K562 (cell line): ENCODE data around the gene UPF1. TPM values are rescaled to one million over a fixed set of nuclear protein-coding genes. Genes with fewer than 3 reads are reported as not detected.

Experiments
- ATAC-seq: fragments of 200-7000 bp; cut with Tn5 transposase; 3 replicates; pipeline ENCODE4 v1.9.1; 2020; ENCODE audit warnings: moderate library complexity
- BruUV-seq: library from RNA; stranded (reverse); fragments of 400-500 nt; replicated peaks from 2 replicates; lab custom pipeline; 2021; lab: Mats Ljungman, UMichigan
- CTCF ChIA-PET: fragments of 300-600 bp; formaldehyde crosslinking; extraction: SDS; loops from one replicate; lab custom pipeline; 2021; ENCODE audit warnings: low intra/inter-chr PET ratio; lab: Yijun Ruan, JAX
- POLR2A ChIA-PET: fragments of 300-600, 350-650 bp; sonication (Branson Sonifier 250); formaldehyde crosslinking; extraction: SDS; loops from one replicate; lab custom pipeline; 2021; ENCODE audit warnings: antibody characterized with exemption, inconsistent platforms; lab: Yijun Ruan, JAX
- DNase-seq, 4 experiments: peaks; one replicate each; pipeline versions ENCODE4 v3.0.0 to v3.0.0-alpha.2; 2011 to 2018; ENCODE audit warnings: low spot score in 3 of 4, mixed read lengths in 3 of 4; ENCODE audit errors: extremely low read depth in 1 of 4
- FAIRE-seq: peaks from 2 replicates; lab custom pipeline; 2011; peaks lifted over from hg19 to GRCh38; lab: Jason Lieb, UNC
- H2AFZ ChIP-seq: 2 replicates; pipeline ENCODE4 v1.6.0; 2011; ENCODE audit warnings: low read depth, low read length, control low read depth, inconsistent platforms
- H3K27ac ChIP-seq: fragments of 200-600 bp; 3 replicates; pipeline ENCODE4 v1.8.0; 2011; ENCODE audit warnings: low read depth, mild to moderate bottlenecking, control low read depth, inconsistent platforms, low read length, moderate library complexity, mixed read lengths; ENCODE audit errors: extremely low read depth
- H3K27me3 ChIP-seq, 2 experiments: fragments of 300-600 bp in 1 of 2; 2 replicates in 1 of 2; 3 replicates in 1 of 2; pipeline versions ENCODE4 v1.6.0 to v1.8.0; 2011; ENCODE audit warnings: inconsistent platforms in 2 of 2, low read length in 2 of 2, mild to moderate bottlenecking in 1 of 2, mixed read lengths in 1 of 2, moderate library complexity in 1 of 2; ENCODE audit not compliant: control insufficient read depth in 2 of 2, insufficient read depth in 2 of 2
- H3K36me3 ChIP-seq: fragments of 300-600 bp; 3 replicates; pipeline ENCODE4 v1.8.0; 2011; ENCODE audit warnings: mild to moderate bottlenecking, low read length, inconsistent platforms; ENCODE audit not compliant: control insufficient read depth, insufficient read depth
- H3K4me1 ChIP-seq, 2 experiments: fragments of 200-600 bp in 1 of 2; replicated peaks in 1 of 2; 2 replicates in 1 of 2; 3 replicates in 1 of 2; pipeline versions ENCODE4 v1.5.1 to v1.8.0; 2011; ENCODE audit warnings: inconsistent platforms in 2 of 2, low read length in 2 of 2, mild to moderate bottlenecking in 1 of 2, mixed read lengths in 1 of 2, moderate library complexity in 1 of 2; ENCODE audit not compliant: control insufficient read depth in 2 of 2, insufficient read depth in 2 of 2
- H3K4me2 ChIP-seq: 2 replicates; pipeline ENCODE4 v1.6.1; 2011; ENCODE audit warnings: low read length, control low read depth, inconsistent platforms, mixed read lengths; ENCODE audit not compliant: insufficient read depth
- H3K4me3 ChIP-seq: fragments of 200-600 bp; sonication (generic), shearing (Covaris generic); 2 replicates; pipeline ENCODE4 v1.5.1; 2016; ENCODE audit warnings: control low read depth, inconsistent platforms
- H3K79me2 ChIP-seq: fragments of 200-600 bp; 3 replicates; pipeline ENCODE4 v1.8.0; 2011; ENCODE audit warnings: low read length, inconsistent platforms; ENCODE audit not compliant: control insufficient read depth, insufficient read depth
- H3K9ac ChIP-seq, 2 experiments: 2 replicates each; pipeline versions ENCODE4 v1.6.0 to v1.6.1; 2011; ENCODE audit warnings: low read depth in 2 of 2, low read length in 2 of 2, control low read depth in 1 of 2, inconsistent platforms in 1 of 2, mild to moderate bottlenecking in 1 of 2, mixed read lengths in 1 of 2; ENCODE audit not compliant: insufficient read depth in 1 of 2
- H3K9me1 ChIP-seq: one replicate; pipeline ENCODE4 v1.6.0; 2011; ENCODE audit warnings: inconsistent platforms, mild to moderate bottlenecking, low read length, moderate library complexity; ENCODE audit not compliant: control insufficient read depth, insufficient read depth
- H3K9me3 ChIP-seq: replicated peaks from 2 replicates; pipeline ENCODE4 v1.5.1; 2011; ENCODE audit warnings: low read depth, low read length, inconsistent platforms; ENCODE audit not compliant: control insufficient read depth, insufficient read depth
- H4K20me1 ChIP-seq: replicated peaks from 2 replicates; pipeline ENCODE4 v1.6.1; 2011; ENCODE audit warnings: low read length, inconsistent platforms, mixed read lengths; ENCODE audit not compliant: control insufficient read depth, insufficient read depth
- ADNP ChIP-seq: fragments of 200-800 bp; sonication (Bioruptor generic); IDR thresholded peaks from 2 replicates; pipeline ENCODE4 v1.6.1; 2016; ENCODE audit warnings: missing genetic modification characterization, missing compliant biosample characterization
- BCOR ChIP-seq: fragments of 450-650 bp; IDR thresholded peaks from 2 replicates; pipeline ENCODE4 v1.6.1; 2016
- KDM1A ChIP-seq, 2 experiments: fragments of 450-650 bp; IDR thresholded peaks; 2 replicates each; pipeline ENCODE4 v1.6.1; 2016; ENCODE audit warnings: mild to moderate bottlenecking in 2 of 2
- MAFF ChIP-seq: IDR thresholded peaks from 2 replicates; pipeline ENCODE4 v1.6.1; 2012; ENCODE audit warnings: low read length, improper control_type of control experiment
- NEUROD1 ChIP-seq: fragments of 150-350 bp; IDR thresholded peaks from 2 replicates; pipeline ENCODE4 v1.6.1; 2014; ENCODE audit warnings: borderline replicate concordance, low read length, low read depth; ENCODE audit not compliant: partially characterized antibody
- PREB ChIP-seq: sonication (generic); formaldehyde crosslinking; IDR thresholded peaks from 2 replicates; pipeline ENCODE4 v1.8.1; 2023; ENCODE audit warnings: mild to moderate bottlenecking, missing genetic modification reagents
- RBM25 ChIP-seq: fragments of 200-400 bp; formaldehyde crosslinking; IDR thresholded peaks from 2 replicates; pipeline ENCODE4 v1.6.1; 2018; ENCODE audit warnings: low read length, low read depth, moderate library complexity; ENCODE audit not compliant: severe bottlenecking
- ZFP36 ChIP-seq: fragments of 150-350 bp; IDR thresholded peaks from 2 replicates; pipeline ENCODE4 v1.6.1; 2018; ENCODE audit warnings: low read length, low read depth; ENCODE audit not compliant: partially characterized antibody
- WGBS: fragments of 100-300 bp; shearing (Covaris generic); methylation state at CpG from one replicate; pipeline ENCODE4 v1.1.6; 2016; ENCODE audit warnings: low coverage, mixed read lengths; ENCODE audit not compliant: insufficient coverage; ENCODE audit errors: missing lambda C conversion rate; 5-methylcytosine and 5-hydroxymethylcytosine counted together
- in situ Hi-C: fragments of 300-500 bp; cut with MboI; formaldehyde crosslinking; loops from 4 replicates; pipeline ENCODE4 v1.15.0; 2018; ENCODE audit warnings: inconsistent platforms, mixed read lengths
- intact Hi-C: fragments of 100-400 bp; cut with micrococcal nuclease; formaldehyde crosslinking; loops from 2 replicates; pipeline ENCODE4 v1.14.2; 2022
- polyA plus RNA-seq, 8 experiments: library from polyadenylated mRNA; depleted of rRNA in 4 of 8; stranded (reverse) in 5 of 8; unstranded in 3 of 8; fragments of >200 nt; fragmentation: Nextera tagmentation in 2 of 8; fragmentation: Illumina TruSeq in 1 of 8; extraction: Ambion mirVana in 2 of 8; extraction: Trizol in 1 of 8; gene quantifications; 2 replicates each; pipeline versions ENCODE4 v1.2.1 to v1.2.3, GENCODE V29; 2011 to 2014; ENCODE audit warnings: inconsistent platforms in 1 of 8, missing spikeins in 1 of 8
- total RNA-seq, 7 experiments: library from RNA; depleted of rRNA in 6 of 7; stranded (reverse); fragments of >200 nt in 6 of 7; fragmentation: Illumina TruSeq in 2 of 7; extraction: Trizol in 2 of 7; gene quantifications; 2 replicates each; pipeline versions ENCODE4 v1.2.1 to v1.2.3, GENCODE V29; 2011 to 2021; ENCODE audit warnings: low replicate concordance in 1 of 7

The UPF1 gene
- total and polyA plus RNA-seq, 9 of the 15 experiments (the other 6 are each of a cell fraction or from before 2014, with no cell fraction given): 0.34 to 103 (median 27.9) TPM

- peaks cover 15% of the 10 kb centered on the region; the same call in 1 of the 2 replicates for H4K20me1 ChIP-seq
- no peaks in the 10 kb centered on the region for H3K9me3 ChIP-seq
- H2AFZ ChIP-seq: no peak overlapping the region
- no peaks in the 10 kb centered on the region for H3K79me2 ChIP-seq
- H3K4me2 ChIP-seq: no peak overlapping the region
- no peaks in the 10 kb centered on the region for H3K9me1 ChIP-seq
- no peak overlapping the region for H3K4me3 ChIP-seq
- no TSS peak for BruUV-seq
- TF ChIP-seq BCOR: peak; percentile 78
- TF ChIP-seq PREB (CRISPR knock-in tag): 0 out of 2 replicates have a peak, but pooled peaks have one; percentile 38
- TF ChIP-seq RBM25: peak; percentile 79
- TF ChIP-seq ADNP (tag): peak; percentile 78
- peak in 1 of 2 experiments; percentile 40; a peak in 1 of 4 replicates for TF ChIP-seq KDM1A (IDR thresholded peaks at IDR 0.05)
- peak; percentile 56 for TF ChIP-seq ZFP36
- TF ChIP-seq MAFF: no peak
- no peak for TF ChIP-seq NEUROD1
- intact Hi-C loops: no loop called here
- DNase-seq (no peak), FAIRE-seq (no peak), ATAC-seq (no peak)
- no peak overlapping the region for H3K9ac ChIP-seq
- peaks cover 0 to 35% of the 10 kb centered on the region in 2 experiments; a peak in 2 of 5 replicates for H3K4me1 ChIP-seq
- POLR2A ChIA-PET: interaction anchor here (0.6 kb wide), 1 partner anchor 38 kb away, joined by 4 read pairs; no protein-coding TSS in a partner anchor
- CTCF ChIA-PET: no interaction called here
- H3K36me3 ChIP-seq: no peaks in the 10 kb centered on the region
- in situ Hi-C loops: no loop called here
- peaks cover 12 to 38% of the 10 kb centered on the region in 2 experiments; a peak in 4 of 5 replicates for H3K27me3 ChIP-seq
- H3K27ac ChIP-seq: no peak overlapping the region
- 63% methylated on average over 6 of the region's 6 CpGs for WGBS
Observed at GRCh38 chr19:18794692-18795091, 37.1 kb upstream of the UPF1 start.
